Measurements from ENCODE around the gene TRIM16.
"Not testable (repeated sequence)": the region's sequence is repeated elsewhere in the genome, so short reads cannot be mapped to it uniquely, and the experiment has no call there.

GRCh38 chr17:15674640-15675039 lies 9.5 kb downstream of the TRIM16 start:
- not testable (repeated sequence) for TF ChIP-seq CTCF (IDR thresholded peaks at IDR 0.05; ENCODE audit: insufficient read depth, low read length, poor library complexity, severe bottlenecking); EZH2phosphoT487 (conservative IDR thresholded peaks at IDR 0.05; ENCODE audit: low read length)

Measured in SU-DHL-6 (cell line).